CD4-positive, alpha-beta T cell treated with Interleukin-21 for 1 hour (primary cell): ENCODE data around the gene TRAM2.
A peak's percentile ranks its signal among the peaks of the same experiment; 100 is the strongest.

ENCODE experiments used
- DNase-seq: peaks from one replicate; pipeline ENCODE4 v3.0.0-alpha.2; 2020

The TRAM2 gene, protein sequence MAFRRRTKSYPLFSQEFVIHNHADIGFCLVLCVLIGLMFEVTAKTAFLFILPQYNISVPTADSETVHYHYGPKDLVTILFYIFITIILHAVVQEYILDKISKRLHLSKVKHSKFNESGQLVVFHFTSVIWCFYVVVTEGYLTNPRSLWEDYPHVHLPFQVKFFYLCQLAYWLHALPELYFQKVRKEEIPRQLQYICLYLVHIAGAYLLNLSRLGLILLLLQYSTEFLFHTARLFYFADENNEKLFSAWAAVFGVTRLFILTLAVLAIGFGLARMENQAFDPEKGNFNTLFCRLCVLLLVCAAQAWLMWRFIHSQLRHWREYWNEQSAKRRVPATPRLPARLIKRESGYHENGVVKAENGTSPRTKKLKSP

DNA sequence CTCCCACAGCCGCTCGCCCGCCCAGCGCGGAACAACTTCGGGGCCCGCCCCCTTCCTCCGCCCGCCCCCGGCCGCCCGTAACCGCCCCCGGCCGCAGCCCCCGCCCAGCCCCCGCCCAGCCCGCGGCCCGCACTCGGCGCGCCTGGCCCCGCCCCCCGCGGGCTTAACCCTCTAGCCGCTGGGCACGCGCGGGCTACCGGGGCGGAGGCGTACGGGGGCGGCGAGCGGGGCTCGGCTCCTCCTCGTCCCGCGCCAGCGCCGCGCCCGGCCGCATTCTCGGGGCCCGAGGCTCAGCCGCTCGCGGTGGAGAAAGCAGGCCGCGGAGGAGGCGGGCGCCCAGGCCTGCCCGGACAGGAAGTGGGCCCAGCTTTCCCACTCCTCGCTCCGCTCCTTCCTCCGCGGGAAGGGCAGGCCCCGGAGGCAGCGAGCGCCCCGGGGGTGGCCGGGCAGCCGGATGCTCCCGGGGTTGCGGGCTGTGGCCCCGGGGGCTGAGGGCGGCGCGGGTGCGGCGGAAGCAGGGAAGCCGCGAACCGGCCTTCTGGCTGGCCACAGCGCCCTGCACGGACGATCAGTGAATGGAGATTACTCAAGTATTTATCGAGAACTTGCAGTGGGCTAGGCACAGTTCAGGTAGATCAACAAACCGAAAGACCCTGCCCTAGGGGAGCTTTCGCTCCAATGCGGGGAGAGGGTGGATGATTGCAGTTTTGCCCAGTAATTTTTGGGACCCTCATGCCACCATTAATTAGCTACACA lies at the start of gene TRAM2:
TSS of gene TRAM2 (minus strand) at position 39 of the 756 bp plus-strand sequence. CDS start 145 bp downstream, outside the sequence.
- DNase-seq = peak; percentile 81

DNA sequence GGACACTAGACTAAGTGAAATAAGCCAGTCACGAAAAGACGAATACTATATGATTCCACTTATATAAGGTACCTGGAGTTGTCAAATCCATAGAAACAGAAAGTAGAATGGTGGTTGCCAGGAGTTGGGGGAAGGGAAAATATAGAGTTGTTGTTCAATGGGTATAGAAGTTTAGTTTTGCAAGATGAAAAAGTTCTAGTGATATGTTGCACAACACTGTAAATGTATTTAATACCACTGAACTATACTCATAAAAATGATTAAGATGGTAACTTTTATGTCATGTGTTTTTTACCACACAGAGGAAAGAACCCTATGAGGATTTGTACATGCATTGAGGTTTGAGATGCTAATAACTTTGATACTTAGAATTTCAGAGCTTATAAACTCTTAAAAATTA lies 46.0 kb upstream of the TRAM2 start:
- DNase-seq = no peak

DNA sequence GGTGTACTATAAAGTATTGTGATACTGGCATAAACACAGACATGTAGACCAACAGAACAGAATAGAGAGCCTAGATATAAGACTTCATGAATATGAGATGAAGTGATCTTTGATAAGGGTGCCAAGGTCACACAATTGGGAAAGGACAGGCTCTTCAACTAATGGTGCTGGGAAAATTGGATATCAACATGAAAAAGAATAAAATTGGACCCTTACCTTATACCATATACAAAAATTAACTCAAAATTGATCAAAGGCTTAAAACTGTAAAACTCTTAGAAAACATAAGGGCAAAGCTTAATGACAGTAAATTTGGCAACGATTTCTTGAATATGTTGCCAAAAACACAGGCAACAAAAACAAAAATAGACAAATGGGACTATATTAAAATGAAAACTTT lies 44.8 kb upstream of the TRAM2 start:
- no peak for DNase-seq

DNA sequence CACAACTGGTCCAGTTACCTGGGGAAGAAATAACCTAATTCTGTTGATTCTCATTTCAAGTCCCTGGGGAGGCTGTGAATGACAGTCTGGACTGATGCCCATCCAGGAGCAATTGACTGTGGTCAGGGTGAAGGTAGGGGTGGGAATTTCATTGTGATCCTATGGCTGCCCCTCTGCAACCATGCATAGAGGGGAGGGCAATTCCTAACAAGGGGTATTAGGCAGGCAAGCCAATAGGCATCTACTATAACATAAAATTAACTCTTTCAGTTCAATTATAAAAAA lies 44.0 kb upstream of the TRAM2 start:
- DNase-seq = no peak

DNA sequence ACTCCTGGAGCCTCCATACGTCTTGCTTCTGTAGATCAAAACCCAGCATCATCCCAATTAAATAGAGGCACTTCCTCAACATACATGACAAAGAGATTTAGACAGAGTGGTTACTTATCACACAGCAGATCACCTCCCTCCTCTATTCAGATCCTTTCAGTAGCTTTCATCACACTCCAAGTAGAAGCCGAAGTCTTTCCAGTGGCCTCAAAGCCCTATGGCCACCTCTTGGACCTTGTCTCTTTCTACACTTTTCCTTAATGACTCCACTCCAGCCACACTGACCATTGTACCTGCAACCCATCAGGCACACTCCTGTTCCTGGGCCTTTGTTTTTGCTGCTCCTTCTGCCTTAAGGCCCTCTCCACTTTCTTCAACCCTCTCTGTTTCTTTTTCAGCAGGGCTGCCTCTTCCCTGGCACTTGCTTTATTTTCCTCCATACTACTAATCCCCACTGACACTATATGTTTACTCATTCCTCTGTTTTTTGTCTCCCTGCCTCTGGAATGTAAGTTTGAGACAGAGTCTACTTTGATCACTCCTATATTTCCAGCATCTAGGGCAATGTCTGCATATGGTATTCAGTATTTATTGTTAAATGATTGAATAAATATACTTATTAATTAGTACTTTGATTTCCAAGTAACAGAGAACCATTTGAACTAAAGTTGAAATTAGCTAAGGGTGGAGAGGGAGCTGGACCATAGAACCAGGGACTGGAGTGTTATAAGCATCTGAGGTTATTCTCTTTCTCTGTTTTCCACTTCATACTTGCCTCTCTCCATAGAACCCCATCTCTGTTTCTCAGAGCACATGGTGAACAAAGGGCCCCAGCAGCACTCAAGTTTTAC lies 43.4 kb upstream of the TRAM2 start:
- DNase-seq = no peak

DNA sequence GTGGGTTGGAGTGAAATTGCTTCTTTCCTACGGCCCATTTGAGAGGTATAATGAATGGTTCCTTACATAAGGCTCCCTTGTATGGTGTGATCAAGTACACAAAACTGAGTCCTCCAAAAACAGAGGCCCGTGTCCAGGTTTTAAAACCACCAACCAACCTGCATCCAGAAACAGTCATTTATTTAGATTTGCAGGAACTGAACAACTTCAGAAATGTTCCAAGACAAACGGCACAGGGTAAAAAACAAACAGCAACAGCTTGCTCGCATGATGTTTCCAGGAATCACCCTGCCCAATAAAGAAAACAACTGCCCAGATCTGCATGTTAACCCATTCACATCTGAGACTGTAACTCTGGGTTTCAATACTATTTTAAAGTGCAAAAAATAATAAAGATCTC lies 40.2 kb upstream of the TRAM2 start:
- no peak for DNase-seq

DNA sequence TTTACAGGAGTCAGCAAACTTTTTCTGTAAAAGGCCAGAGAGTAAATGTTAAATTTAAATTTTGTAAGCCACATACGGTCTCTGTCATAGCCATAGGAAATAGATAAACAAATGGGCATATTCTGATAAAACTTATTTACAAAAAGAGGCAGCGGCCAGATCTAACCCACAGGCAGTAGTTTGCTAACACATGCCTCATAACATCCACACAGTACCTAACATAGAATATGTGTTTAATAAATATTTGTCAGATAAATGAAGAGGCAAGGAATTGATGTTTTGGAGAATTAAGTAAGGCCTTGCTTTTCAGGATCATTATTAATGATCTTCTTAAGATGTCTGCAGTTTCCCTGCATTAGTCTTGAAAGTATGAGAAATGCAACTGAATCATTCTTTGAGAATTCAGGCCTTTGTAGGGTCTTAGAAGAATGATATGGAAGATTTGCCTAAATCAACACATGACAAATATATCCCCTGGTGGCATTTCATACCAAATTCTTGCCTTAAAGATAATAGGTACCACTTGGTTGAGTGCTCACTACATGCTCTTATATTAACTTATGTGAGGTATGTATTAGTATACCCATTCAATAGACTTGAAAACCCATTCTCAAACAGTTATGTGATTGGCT lies 39.3 kb upstream of the TRAM2 start:
- DNase-seq = no peak

DNA sequence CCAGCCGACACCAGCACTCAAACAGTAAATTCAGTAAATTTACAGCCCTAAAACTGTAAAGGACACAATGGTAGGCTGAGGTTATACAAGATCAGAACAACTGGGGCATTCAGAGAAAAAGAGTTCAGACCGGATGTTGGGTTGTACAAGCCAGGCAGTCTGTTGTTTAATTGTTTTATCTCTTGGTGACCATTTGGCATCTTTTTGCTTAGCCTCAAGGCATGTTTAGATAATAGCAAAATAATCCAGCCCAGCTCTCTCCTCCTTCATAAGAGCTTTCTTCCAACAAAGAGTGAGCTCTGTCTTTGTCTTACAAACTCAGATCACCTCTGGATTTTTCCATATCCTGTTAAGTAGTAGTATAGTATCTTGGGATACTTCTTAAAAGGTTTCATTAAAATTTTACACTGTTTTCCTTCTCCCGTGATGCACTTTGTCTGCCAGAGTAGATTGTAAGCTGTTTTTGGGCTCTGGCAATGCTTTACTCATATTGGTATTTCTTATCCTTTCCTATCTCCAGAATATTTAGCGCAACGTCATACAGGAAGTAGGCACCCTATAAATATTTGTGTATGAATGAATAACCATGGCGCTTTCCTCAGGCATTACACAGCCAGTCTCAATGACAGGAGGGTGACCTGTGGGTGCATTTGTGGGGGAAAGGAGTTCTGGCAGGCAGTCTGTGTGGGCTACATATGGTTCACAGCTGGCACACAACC lies 35.6 kb upstream of the TRAM2 start:
- no peak for DNase-seq

DNA sequence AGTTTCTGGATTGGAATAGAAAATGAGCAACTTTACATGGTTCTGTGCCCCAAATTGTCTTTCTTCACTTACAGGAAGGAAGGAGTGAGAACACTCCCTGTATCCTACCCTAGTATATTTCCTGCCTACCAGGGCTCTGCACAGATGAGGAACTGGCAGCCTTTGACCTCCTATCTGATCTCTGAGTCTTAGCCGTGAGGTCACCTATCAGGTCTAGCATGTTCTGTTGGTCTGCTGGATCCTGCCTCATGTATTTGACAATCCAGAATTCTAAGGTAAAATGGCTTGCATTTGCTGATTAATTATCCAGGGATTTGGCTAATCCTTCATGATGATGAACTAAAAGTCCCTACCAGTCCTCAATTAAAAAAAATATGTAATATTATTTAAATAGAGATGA lies 35.0 kb upstream of the TRAM2 start:
- DNase-seq = no peak

DNA sequence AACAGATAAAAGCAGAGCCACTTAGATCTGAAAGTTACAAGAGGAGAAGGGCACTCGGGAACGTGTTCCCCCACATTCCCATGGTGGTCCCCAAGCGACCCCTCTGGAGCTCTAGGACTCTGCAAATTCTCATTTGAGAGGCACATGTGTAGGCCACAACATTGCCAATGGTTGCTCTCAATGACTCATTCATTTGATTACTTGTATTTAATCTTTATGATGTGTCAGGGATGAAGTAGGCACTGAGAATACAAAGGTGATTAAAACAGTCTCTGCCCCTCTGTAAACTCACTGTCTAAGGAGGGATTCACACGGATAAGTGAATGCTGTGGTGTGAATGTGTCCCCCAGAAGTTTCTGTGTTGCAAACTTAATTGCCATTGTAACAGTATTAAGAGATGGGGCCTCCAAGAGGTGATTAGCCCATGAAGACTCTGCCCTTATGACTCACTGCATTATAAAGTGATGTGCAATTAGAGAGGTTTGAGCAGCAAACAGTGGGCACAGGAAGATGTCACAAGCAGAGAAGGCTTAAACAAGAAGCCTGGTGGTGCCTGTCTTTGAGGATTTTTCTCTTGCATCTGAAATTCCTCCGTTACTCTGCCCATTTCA lies 34.0 kb upstream of the TRAM2 start:
- no peak for DNase-seq

DNA sequence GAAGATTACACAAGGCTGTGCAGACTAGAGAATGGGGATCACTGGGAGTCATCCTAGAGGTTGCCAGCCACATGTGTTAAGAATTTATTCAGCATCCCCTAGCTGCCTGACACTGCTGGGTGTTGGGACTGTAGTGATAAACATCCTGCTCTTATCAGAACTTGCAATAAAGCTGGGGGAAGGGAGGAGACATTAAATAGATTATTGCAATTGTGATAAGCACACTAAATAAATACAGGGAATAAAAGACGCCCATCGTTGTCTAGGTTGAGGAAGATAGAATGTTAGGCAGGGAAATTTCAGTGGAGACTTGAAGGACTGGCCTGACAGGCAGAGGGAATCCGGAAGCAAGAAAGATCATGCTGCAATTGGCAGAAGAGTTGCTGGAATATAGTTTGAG lies 33.2 kb upstream of the TRAM2 start:
- no peak for DNase-seq

DNA sequence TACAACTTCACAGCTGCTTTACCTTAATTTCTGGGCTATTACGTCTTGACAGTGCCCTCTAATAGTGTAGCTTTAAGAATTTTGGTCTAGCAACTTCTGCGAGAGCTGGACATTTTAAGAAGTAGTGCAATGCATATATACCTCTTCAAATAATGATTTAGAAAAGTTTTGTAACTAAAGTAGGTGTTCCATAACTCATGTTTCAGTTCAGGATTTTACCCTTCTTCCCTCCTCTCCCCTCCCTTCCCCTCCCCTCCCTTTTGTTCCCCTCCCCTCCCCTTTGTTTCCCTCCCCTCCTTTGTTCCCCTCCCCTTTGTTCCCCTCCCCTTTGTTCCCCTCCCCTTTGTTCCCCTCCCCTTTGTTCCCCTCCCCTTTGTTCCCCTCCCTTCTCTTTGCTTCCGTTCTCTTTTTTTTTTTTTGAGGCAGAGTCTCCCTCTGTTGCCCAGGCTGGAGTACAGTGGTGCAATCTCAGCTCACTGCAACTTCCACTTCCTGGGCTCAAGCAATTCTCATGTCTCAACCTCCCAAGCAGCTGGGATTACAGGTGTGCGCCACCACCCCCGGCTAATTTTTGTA lies 28.8 kb upstream of the TRAM2 start:
- DNase-seq = no peak

DNA sequence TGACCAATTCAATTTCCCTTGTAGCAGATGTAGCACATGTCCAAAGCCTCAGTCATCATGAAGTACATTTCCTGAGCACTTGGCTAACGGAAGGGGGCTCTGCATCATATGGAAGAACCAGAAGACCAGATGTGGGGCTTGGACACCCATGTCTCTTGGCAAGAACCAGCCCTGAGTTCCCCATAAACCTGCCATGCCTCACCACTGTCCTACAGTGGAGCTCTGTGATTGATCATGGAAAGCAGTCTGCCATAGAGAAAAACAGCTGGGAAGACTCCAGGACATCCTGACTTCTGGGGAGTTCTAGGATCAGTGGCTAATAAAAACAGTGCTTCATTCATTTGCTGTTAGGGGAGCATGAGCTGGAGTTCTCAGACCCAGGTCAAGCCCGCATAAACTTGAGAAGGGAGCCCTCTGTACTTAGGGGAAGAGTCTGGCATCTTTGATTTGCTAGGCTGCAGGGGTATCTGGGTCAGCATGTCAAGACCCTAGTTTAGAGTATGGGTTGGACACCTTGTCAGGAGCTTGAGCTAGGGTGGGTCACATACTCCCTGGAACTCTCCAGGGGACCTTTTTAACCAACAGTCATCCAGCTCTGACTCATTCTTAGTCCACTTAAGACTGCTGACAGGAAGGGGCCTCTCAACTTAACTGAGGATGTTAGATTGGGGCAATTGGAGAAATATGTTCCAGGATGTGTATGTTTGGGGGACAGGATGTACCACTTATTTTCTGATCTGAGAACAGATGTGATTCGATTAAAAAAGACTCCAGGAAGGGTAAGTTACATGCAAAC lies 26.3 kb upstream of the TRAM2 start:
- DNase-seq = no peak

DNA sequence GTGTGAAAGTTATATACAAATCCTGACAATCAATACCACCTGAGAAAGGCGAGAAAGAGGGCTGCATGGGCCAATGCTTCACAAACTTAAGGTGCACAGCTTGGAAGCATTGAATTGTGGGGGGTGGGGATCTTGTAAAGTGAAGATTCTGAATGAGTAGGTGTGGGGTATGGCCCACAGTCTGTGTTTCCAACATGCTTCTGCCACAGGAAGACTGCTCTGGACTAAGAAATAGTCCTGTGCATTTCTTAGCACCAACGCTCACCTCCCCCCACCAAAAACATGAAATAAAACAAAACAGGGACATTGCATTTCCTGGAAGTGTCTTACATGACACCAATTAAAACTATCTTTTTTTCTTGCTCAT lies 21.9 kb upstream of the TRAM2 start:
- DNase-seq = no peak

DNA sequence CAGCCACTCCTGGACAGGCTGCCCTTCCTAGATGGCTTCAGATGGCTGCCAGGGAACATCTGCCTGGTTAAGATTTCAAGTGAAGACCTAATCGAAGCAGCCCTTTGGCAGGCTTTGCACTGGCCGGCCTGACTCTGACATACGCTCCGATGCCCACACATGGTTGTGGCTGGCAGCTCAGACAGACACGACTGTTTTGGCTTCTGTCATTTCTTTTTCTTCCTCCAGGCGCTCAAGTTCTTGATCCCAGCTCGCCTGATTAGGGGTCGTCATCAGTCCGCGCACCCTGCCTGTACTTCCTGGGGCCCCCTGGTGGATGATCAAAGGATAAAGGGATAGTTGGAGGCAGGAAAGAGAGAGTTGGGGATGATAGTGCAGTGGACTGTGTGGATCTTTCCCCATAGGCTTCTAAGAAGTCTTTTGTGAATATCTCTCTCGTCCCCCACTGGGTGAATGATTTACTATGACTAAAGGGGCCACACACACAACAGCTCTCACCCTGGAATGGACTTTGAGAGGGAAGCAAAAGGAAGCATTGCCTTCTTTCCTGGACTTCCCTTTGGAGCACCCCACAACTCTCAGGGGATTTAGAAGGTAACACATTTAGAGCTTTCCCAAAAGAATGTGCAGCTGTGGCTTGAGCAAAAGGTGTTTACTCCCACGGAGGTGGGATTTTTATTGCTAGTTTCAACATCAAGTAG lies 21.4 kb upstream of the TRAM2 start:
- peak; percentile 32 for DNase-seq

DNA sequence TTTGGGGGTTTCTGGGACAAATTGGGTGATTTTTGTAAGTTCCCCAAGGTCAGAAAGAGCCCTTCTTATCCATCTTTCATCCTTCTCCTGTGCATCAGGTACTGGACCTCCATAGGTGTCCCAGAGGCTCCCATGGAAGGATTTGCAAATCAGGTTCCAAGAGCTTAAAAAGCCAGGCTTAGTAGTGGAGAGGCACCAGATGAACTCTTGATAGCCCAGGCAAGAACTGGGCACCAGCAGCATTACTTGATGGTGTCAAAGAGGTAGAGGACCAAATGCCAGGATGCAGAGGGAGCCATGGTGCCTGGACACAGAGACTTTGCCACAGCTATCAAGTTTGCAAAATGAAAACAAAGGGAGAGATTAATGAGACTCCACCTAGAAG lies 20.9 kb upstream of the TRAM2 start:
- no peak for DNase-seq

DNA sequence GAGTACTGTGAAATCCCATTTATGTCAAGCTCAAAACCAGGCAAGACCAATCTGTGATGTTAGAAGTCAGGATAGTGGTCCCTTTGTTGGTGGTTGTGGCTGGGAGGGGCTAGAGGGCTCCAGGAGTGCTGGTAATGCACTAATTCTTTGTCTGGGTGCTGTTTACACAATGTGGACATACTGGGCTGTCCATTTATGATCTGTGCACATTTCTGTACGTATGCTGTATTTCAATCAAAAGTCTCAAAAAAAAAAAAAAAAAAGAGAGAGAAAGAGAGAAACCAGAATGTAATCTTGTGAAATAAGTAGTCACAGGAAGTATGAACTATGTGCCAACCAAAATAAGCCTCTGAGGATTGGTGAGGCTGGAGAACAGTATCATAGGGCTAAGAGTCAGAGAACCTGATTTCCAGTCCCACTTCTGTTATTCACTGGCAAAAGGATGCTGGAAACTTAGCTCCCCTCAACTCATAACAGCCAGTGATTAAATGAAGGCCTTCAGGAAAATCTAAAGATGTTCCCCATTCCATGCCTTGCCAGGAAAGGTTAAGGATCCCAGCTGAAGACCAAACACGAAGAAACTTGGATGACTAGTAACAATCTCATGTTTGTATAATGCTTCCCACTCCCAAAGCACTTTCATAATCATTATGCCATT lies 19.6 kb upstream of the TRAM2 start:
- DNase-seq = no peak

DNA sequence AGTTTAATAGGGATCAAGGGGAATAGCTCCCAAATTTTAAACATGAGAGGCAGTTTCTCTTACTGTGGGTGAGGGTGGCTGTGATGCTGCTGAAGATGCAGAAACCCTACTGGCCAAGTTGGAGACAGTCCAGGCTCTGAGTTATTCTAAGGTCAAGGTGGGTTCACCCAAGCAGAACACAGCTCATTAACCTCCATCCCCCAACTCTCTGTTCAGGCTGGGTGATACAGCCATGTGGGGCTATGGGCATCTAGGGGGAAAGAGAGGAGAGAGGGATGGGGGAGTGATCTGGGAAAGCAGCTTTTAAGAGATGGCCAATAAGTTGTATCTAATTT lies 18.9 kb upstream of the TRAM2 start:
- no peak for DNase-seq

DNA sequence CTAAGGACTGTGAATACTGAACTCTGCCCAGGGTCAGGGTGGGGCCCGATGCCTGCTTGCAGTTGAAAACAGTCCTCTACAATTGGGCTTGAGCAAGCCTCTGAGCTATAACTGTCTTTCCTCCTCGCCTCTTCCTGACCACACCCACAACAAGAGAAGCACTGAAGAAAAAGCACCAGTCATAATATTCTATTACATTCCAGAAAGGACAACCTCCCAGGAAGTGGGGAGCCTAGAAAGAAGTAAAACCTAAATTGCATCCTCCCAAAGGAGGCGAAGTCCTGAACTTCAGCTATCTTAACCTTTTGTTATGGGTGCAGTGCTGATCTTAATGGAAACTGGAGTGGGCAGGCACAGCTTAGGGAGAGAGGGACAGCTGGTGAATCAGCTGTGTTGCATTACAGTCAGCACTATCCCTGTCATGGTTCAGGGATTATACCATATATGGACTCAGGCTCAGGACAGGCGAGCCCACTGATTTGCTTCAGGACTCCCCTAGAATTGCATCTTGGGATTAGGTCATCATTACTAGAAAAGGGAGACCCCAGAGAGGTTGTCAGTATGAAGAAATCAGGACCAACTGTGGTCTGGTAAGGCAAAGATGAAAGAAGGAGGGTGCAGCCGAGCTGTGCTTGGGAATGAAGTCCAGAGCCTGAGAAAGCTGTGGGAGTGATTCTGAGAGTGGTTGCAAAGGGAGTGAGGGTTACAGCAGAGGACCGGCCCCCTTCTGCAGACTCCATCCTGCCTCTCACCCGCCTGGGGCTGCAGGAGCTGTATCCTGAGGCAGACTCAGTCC lies 18.3 kb upstream of the TRAM2 start:
- DNase-seq = no peak
